T1000 (cell line): ENCODE measurements around the gene PRDM13.
"Not testable (repeated sequence)": the region's sequence is repeated elsewhere in the genome, so short reads cannot be mapped to it uniquely, and the experiment has no call there.

Experiments used
- DNase-seq: peaks from one replicate; lab custom pipeline; 2025; ENCODE audit warnings: mixed read lengths; lab: John Stamatoyannopoulos, UW

Gene PRDM13

GRCh38 chr6:99603421-99604165 is 3.0 kb upstream of the PRDM13 start:
- DNase-seq = no peak

GRCh38 chr6:99604166-99605073 is 2.2 kb upstream of the PRDM13 start:
- no peak for DNase-seq

- DNase-seq = no peak
Observed at GRCh38 chr6:99605074-99605734, 1.4 kb upstream of the PRDM13 start.

- no peak for DNase-seq
Observed at GRCh38 chr6:99605911-99606655, 550 bp upstream of the PRDM13 start.

GRCh38 chr6:99607416-99608036 is 893 bp downstream of the PRDM13 start:
- no peak for DNase-seq

GRCh38 chr6:99608059-99608885 is 1.6 kb downstream of the PRDM13 start:
- no peak for DNase-seq

- DNase-seq = no peak
Observed at GRCh38 chr6:99608886-99609482, 2.4 kb downstream of the PRDM13 start.

GRCh38 chr6:99609905-99610489 is 3.4 kb downstream of the PRDM13 start:
- no peak for DNase-seq

DNA sequence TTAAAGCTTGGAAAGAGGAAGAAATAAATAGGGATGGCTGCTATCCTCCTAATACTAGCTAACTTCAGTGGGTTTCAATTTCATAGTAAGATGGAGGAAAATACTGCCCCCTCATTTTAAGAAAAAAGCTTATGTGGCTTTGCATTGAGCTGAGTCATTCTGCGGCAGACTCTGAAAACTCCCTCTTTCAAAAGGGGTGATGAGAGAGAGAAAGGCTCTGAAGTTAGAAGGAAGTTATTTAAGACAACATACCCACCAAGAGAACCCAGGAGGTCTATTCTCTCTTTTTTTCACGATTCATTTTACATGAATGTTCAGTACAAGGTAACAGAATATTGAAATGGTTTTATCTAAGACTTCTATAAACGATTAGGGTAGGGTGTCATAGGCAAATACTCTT is 4.5 kb downstream of the PRDM13 start:
- no peak for DNase-seq

DNA sequence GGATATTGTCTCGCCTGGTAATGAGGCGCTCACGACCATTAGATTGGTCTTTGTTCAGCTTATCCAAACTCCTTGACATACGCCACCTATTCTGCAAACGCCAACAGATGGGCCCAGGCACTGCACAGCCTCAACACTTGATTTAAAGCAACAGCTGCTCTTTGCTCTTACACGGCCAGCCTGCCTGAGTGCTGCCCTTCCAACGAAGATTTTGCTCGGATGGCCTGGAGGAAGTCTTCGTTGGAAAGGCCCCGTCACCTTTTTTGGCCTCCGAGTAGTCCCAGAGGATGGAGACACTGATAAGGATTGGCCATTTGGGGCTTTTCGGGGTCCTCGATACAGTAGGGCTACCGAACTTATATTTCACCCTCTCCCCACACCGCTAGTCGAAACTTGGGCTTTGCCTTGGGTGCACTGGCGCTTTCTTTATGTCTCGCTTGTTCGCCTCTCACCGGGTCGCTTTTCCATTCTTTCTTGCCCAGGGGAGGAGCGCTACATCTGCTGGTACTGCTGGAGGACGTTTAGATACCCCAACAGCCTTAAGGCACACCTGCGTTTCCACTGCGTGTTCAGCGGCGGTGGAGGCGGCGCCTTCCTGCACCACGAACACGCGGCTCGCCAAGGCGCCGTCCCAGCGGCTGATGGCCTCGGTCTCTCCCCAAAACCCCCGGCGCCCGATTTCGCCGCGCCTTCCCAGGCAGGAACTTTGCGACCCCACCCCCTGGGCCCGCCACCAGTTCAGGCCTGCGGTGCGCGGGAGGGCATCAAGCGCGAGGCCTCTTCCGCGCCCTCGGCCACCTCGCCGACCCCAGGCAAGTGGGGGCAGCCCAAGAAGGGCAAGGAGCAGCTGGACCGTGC is 6.1 kb downstream of the PRDM13 start:
- DNase-seq = no peak

- DNase-seq = no peak
Observed at GRCh38 chr6:99613409-99613704, 6.7 kb downstream of the PRDM13 start.

- DNase-seq = no peak
Observed at GRCh38 chr6:99613705-99614429, 7.2 kb downstream of the PRDM13 start.

- DNase-seq = no peak
Observed at GRCh38 chr6:99614430-99615186, 8.0 kb downstream of the PRDM13 start.

- DNase-seq = no peak
Observed at GRCh38 chr6:99617131-99617530, 10.5 kb downstream of the PRDM13 start.

DNA sequence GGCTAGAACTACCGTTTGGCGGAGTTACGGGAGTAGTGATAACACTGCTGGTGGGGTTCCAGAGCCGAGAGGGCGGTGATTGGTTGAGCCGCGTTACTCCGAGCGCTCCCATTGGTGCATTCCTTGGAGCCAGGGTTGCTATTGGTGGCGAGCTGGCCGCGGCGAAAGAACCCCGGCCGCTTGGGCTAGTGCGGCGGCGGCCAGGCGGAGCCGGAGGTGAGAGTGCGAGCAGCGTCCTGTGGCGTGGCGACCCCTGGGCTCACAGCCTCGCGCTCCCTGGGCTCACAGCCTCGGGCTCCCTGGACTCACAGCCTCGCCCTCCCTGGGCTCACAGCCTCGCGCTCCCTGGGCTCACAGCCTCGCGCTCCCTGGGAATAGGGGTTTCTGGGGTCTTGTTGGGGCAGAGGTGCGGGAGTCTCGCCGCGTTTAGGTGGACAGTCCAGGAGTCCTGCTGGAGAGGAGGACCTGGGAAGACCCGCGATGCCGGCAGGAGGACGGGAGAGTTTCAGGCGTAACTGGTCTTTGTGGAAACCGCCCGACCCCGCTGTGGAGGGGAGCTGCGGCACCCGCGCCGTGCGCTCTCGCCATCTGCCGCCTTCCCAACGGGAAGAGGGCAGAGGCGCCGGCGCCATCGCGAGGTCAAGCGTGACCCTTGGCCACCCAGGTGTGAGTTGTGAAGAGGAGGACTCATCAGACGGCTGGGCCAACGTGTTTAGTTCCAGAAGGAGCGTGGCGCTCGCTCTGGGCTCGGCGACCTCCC is 12.2 kb downstream of the PRDM13 start:
- DNase-seq = no peak

- no peak for DNase-seq
Observed at GRCh38 chr6:99619409-99619762, 12.8 kb downstream of the PRDM13 start.

DNA sequence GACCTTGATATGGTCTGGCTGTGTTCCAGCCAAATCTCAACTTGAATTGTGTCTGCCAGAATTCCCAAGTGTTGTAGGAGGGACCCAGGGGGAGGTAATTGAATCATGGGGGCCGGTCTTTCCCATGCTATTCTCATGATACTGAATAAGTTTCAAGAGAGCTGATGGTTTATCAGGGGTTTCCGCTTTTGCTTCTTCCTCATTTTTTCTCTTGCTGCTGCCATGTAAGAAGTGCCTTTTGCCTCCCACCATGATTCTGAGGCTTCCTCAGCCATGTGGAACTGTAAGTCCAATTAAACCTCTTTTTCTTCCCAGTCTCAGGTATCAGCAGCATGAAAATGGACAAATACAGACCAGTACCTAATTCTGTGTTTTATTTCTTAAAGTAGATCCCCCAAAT is 15.4 kb downstream of the PRDM13 start:
- not testable (repeated sequence) for DNase-seq
